ENCODE measurements around the gene CLPTM1L.
"Not testable (repeated sequence)": the region's sequence is repeated elsewhere in the genome, so short reads cannot be mapped to it uniquely, and the experiment has no call there.

The CLPTM1L gene

GRCh38 chr5:1359031-1359645 lies 14.2 kb upstream of the CLPTM1L start:
- DNase-seq = no peak

- DNase-seq = no peak
Observed at GRCh38 chr5:1358726-1359025, 13.8 kb upstream of the CLPTM1L start.

GRCh38 chr5:1357946-1358725 lies 13.2 kb upstream of the CLPTM1L start:
- DNase-seq = no peak

GRCh38 chr5:1356873-1357787 lies 12.2 kb upstream of the CLPTM1L start:
- no peak for DNase-seq

GRCh38 chr5:1354576-1354975 lies 9.7 kb upstream of the CLPTM1L start:
- DNase-seq = no peak

GRCh38 chr5:1352231-1353219 lies 7.6 kb upstream of the CLPTM1L start:
- DNase-seq = no peak

- no peak for DNase-seq
Observed at GRCh38 chr5:1351156-1351555, 6.3 kb upstream of the CLPTM1L start.

GRCh38 chr5:1349246-1349645 lies 4.3 kb upstream of the CLPTM1L start:
- no peak for DNase-seq

- no peak for DNase-seq
Observed at GRCh38 chr5:1348986-1349245, 4.0 kb upstream of the CLPTM1L start.

- no peak for DNase-seq
Observed at GRCh38 chr5:1347571-1347970, 2.7 kb upstream of the CLPTM1L start.

- DNase-seq = no peak
Observed at GRCh38 chr5:1346627-1347440, 1.9 kb upstream of the CLPTM1L start.

GRCh38 chr5:1345876-1346626 lies 1.2 kb upstream of the CLPTM1L start:
- no peak for DNase-seq

GRCh38 chr5:1343931-1344901 lies 683 bp downstream of the CLPTM1L start:
- no peak for DNase-seq

GRCh38 chr5:1343315-1343751 lies 1.6 kb downstream of the CLPTM1L start:
- DNase-seq = no peak

- not testable (repeated sequence) for DNase-seq
Observed at GRCh38 chr5:1342711-1343110, 2.2 kb downstream of the CLPTM1L start.

- DNase-seq = no peak
Observed at GRCh38 chr5:1342268-1342667, 2.6 kb downstream of the CLPTM1L start.

GRCh38 chr5:1341863-1342262 lies 3.0 kb downstream of the CLPTM1L start:
- DNase-seq = no peak

GRCh38 chr5:1339818-1340210 lies 5.1 kb downstream of the CLPTM1L start:
- DNase-seq = not testable (repeated sequence)

- DNase-seq = not testable (repeated sequence)
Observed at GRCh38 chr5:1339139-1339817, 5.6 kb downstream of the CLPTM1L start.

All from NCI-H187 treated with DMSO at 0.1 percent for 48 hours (cell line).